Activated CD4-positive, alpha-beta T cell treated with anti-CD3 and anti-CD28 coated beads, Interleukin-2, amount 50 U/mL, for 24 hours (primary cell): ENCODE measurements around the gene ZNF761.
"Not testable (repeated sequence)": the region's sequence is repeated elsewhere in the genome, so short reads cannot be mapped to it uniquely, and the experiment has no call there.

ENCODE experiments used
- DNase-seq, 2 donors: peaks; one replicate each; pipeline ENCODE4 v3.0.0-alpha.2; 2020; ENCODE audit warnings: low read depth in 1 of 2, low spot score in 1 of 2

Gene ZNF761

GRCh38 chr19:53455828-53456227, 24.0 kb downstream of the ZNF761 start:
- DNase-seq: no peak

GRCh38 chr19:53460131-53460721, 28.4 kb downstream of the ZNF761 start:
- not testable (repeated sequence) for DNase-seq

GRCh38 chr19:53461866-53462265, 30.1 kb downstream of the ZNF761 start:
- DNase-seq: no peak

- DNase-seq: no peak
Observed at GRCh38 chr19:53462861-53463260, 31.1 kb downstream of the ZNF761 start.

GRCh38 chr19:53463263-53463662, 31.5 kb downstream of the ZNF761 start:
- no peak for DNase-seq

GRCh38 chr19:53466726-53467484, 35.1 kb downstream of the ZNF761 start:
- no peak for DNase-seq

GRCh38 chr19:53467485-53468262, 35.9 kb downstream of the ZNF761 start, which contains the start of gene ZNF813:
Gene ZNF813 (plus strand): TSS chr19:53467733. CDS start chr19:53483823, 16,090 bp downstream.
- DNase-seq: peak; percentile 94 to 95

- DNase-seq: not testable (repeated sequence)
Observed at GRCh38 chr19:53468628-53469027, 36.8 kb downstream of the ZNF761 start.

GRCh38 chr19:53471916-53472315, 40.1 kb downstream of the ZNF761 start:
- DNase-seq: no peak

- not testable (repeated sequence) for DNase-seq
Observed at GRCh38 chr19:53474832-53475231, 43.0 kb downstream of the ZNF761 start.

GRCh38 chr19:53475470-53475869, 43.7 kb downstream of the ZNF761 start:
- DNase-seq: not testable (repeated sequence)

- DNase-seq: not testable (repeated sequence)
Observed at GRCh38 chr19:53483751-53484150, 52.0 kb downstream of the ZNF761 start.

GRCh38 chr19:53485046-53486004, 53.5 kb downstream of the ZNF761 start:
- no peak for DNase-seq

GRCh38 chr19:53492153-53492552, 60.4 kb downstream of the ZNF761 start:
- no peak for DNase-seq

- not testable (repeated sequence) for DNase-seq
Observed at GRCh38 chr19:53497311-53498023, 65.7 kb downstream of the ZNF761 start.

GRCh38 chr19:53498024-53498395, 66.2 kb downstream of the ZNF761 start:
- not testable (repeated sequence) for DNase-seq

GRCh38 chr19:53503151-53503550, 71.4 kb downstream of the ZNF761 start:
- not testable (repeated sequence) for DNase-seq

- DNase-seq: not testable (repeated sequence)
Observed at GRCh38 chr19:53503671-53504364, 72.0 kb downstream of the ZNF761 start.

- not testable (repeated sequence) for DNase-seq
Observed at GRCh38 chr19:53504365-53504703, 72.5 kb downstream of the ZNF761 start.
